OCI-LY3 (cell line): Measurements from ENCODE around the gene BAIAP2.

ENCODE experiments used
- H2AFZ ChIP-seq: fragments of 200-600, 300-600 bp; shearing (Covaris generic); 2 replicates; pipeline ENCODE4 v1.6.0; 2014; ENCODE audit warnings: antibody characterized with exemption, low read depth, low read length
- H3K27ac ChIP-seq: fragments of 200-600, 300-600 bp; sonication (generic); 2 replicates; pipeline ENCODE4 v1.5.1; 2014; ENCODE audit warnings: mild to moderate bottlenecking, low read length, moderate library complexity, mixed read lengths
- H3K27me3 ChIP-seq: fragments of 200-600, 300-600 bp; sonication (generic); 2 replicates; pipeline ENCODE4 v1.6.1; 2014; ENCODE audit warnings: low read depth, low read length, mixed read lengths
- H3K36me3 ChIP-seq: fragments of 200-600, 300-600 bp; sonication (generic); replicated peaks from 2 replicates; pipeline ENCODE3; 2014; ENCODE audit warnings: low read depth, low read length, mixed read lengths
- H3K4me1 ChIP-seq: fragments of 300-600, 200-600 bp; sonication (generic); 2 replicates; pipeline ENCODE4 v1.6.1; 2014; ENCODE audit warnings: low read length, mixed read lengths
- H3K4me2 ChIP-seq: fragments of 200-600, 300-600 bp; sonication (generic); 2 replicates; pipeline ENCODE4 v1.6.1; 2014; ENCODE audit warnings: low read length, mixed read lengths
- H3K4me3 ChIP-seq: fragments of 300-600, 200-600 bp; sonication (generic); 2 replicates; pipeline ENCODE4 v1.5.1; 2014; ENCODE audit warnings: antibody characterized with exemption, mild to moderate bottlenecking, low read length, moderate library complexity
- H3K79me2 ChIP-seq: fragments of 300-600, 200-600 bp; shearing (Covaris generic); 2 replicates; pipeline ENCODE4 v1.6.1; 2014; ENCODE audit warnings: mild to moderate bottlenecking, low read length, mixed read lengths
- H3K9ac ChIP-seq: fragments of 300-600, 200-600 bp; shearing (Covaris generic); 2 replicates; pipeline ENCODE4 v1.6.0; 2014; ENCODE audit warnings: mild to moderate bottlenecking, low read length, moderate library complexity
- H3K9me3 ChIP-seq: fragments of 200-600, 300-600 bp; shearing (Covaris generic); 2 replicates; pipeline ENCODE4 v1.6.1; 2014; ENCODE audit warnings: low read length, mixed read lengths; ENCODE audit not compliant: insufficient read depth
- H4K20me1 ChIP-seq: fragments of 200-600, 300-600 bp; sonication (generic); 2 replicates; pipeline ENCODE4 v1.6.1; 2016; ENCODE audit warnings: low read length, mixed read lengths; ENCODE audit not compliant: insufficient read depth
- EZH2phosphoT487 ChIP-seq: fragments of 200-600 bp; shearing (Covaris generic); IDR thresholded peaks from 2 replicates; pipeline ENCODE4 v1.6.1; 2018; ENCODE audit warnings: antibody characterized with exemption, mixed run types, low read depth
- TF ChIP-seq, protein P1 (sequence below): fragments of 200-600, 300-600 bp; sonication (generic); IDR thresholded peaks from 2 replicates; pipeline ENCODE4 v1.5.1; 2014; ENCODE audit warnings: antibody characterized with exemption, low read length, low read depth

BAIAP2 gene

DNA sequence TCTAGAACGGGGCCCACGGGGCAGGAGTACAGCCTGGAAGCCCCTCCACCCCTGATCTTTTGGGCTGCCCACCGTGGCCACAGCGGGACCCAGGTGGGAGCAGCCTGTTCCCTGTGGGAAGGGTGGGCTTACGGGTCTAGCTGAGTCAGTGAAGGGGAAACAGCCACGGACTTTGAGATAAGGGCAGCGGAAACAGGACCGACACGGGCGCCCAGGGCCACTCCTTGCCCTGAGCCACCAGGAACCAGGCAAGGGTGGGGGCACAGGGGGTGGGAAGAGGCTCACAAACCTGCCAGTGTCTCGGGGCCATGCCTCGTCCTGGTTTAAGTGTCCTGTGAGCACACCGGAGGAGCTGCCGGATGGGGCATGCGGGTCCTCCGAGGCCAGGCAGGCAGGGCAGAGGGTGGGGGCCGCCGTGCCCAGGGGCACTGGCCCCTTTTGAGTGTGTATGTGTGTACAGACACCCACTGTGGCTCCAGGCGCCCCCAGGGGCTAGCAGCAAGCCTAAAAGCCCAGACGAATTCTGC is 82.8 kb downstream of the BAIAP2 start:
- no peak overlapping the region for H3K4me3 ChIP-seq
- 0 out of 2 replicates have a peak, but pooled peaks cover 2% of the 10 kb centered on the region for H3K27me3 ChIP-seq
- TF ChIP-seq EZH2phosphoT487: no peak
- TF ChIP-seq, protein P1, sequence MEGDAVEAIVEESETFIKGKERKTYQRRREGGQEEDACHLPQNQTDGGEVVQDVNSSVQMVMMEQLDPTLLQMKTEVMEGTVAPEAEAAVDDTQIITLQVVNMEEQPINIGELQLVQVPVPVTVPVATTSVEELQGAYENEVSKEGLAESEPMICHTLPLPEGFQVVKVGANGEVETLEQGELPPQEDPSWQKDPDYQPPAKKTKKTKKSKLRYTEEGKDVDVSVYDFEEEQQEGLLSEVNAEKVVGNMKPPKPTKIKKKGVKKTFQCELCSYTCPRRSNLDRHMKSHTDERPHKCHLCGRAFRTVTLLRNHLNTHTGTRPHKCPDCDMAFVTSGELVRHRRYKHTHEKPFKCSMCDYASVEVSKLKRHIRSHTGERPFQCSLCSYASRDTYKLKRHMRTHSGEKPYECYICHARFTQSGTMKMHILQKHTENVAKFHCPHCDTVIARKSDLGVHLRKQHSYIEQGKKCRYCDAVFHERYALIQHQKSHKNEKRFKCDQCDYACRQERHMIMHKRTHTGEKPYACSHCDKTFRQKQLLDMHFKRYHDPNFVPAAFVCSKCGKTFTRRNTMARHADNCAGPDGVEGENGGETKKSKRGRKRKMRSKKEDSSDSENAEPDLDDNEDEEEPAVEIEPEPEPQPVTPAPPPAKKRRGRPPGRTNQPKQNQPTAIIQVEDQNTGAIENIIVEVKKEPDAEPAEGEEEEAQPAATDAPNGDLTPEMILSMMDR: no peak
- H3K9ac ChIP-seq: no peak overlapping the region
- H3K4me1 ChIP-seq: no peaks in the 10 kb centered on the region
- H3K27ac ChIP-seq: no peak overlapping the region
- H4K20me1 ChIP-seq: no peaks in the 10 kb centered on the region
- no peak overlapping the region for H3K4me2 ChIP-seq
- H3K9me3 ChIP-seq: no peaks in the 10 kb centered on the region
- no peak overlapping the region for H2AFZ ChIP-seq
- H3K79me2 ChIP-seq: no peaks in the 10 kb centered on the region
- H3K36me3 ChIP-seq: no peaks in the 10 kb centered on the region

DNA sequence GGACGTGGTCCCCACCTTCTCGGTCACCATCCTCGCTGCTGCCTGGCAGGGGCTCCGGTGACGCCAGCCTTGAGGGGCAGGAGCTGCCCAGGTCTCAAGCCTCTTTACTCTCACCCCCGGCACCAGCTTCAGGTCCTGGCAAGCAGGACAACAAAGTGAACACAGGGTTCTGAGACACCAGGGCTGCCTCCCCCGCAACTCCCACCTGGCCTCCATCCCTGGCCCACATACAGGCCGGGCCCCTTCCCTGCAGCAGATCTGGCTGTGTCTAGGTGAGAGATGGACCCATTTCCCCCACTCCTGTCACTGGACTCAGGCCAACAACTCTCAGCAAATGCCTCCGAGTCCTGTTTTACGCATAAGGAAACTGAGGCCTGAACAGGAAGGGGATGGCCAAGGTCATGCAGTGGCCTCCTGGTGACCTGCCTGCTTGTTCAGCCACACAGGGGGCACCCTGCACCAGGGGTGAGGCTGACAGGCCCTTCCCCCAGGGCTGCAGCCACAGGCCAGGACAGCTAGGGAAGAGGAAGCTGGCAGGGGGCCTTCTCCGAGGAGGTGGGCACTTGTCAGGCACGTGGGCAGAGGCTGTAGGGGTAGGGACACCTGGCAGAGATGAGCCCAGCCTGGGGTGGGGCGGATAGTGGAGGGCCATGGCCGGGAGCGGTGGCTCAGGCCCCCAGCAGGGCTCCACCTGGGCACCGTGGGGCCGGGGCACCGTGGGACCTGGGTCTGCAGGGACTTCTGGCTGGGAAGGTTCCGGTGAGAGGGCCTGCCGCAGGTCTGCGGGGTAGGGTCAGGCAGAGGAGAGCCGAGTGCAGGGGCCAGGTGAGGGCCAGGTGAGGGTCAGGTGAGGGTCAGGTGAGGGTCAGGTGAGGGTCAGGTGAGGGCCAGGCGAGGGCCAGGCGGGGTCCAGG is 83.6 kb downstream of the BAIAP2 start:
- Histone ChIP-seq H3K9ac (no peak overlapping the region), H3K36me3 (no peaks in the 10 kb centered on the region), H3K4me3 (no peak overlapping the region), H3K4me2 (no peak overlapping the region), H3K27me3 (0 out of 2 replicates have a peak, but pooled peaks cover 2% of the 10 kb centered on the region), H3K27ac (no peak overlapping the region), H4K20me1 (no peaks in the 10 kb centered on the region), H3K4me1 (no peaks in the 10 kb centered on the region), H2AFZ (no peak overlapping the region), H3K9me3 (no peaks in the 10 kb centered on the region), H3K79me2 (no peaks in the 10 kb centered on the region)
- TF ChIP-seq EZH2phosphoT487: no peak
- TF ChIP-seq, protein P1: no peak

DNA sequence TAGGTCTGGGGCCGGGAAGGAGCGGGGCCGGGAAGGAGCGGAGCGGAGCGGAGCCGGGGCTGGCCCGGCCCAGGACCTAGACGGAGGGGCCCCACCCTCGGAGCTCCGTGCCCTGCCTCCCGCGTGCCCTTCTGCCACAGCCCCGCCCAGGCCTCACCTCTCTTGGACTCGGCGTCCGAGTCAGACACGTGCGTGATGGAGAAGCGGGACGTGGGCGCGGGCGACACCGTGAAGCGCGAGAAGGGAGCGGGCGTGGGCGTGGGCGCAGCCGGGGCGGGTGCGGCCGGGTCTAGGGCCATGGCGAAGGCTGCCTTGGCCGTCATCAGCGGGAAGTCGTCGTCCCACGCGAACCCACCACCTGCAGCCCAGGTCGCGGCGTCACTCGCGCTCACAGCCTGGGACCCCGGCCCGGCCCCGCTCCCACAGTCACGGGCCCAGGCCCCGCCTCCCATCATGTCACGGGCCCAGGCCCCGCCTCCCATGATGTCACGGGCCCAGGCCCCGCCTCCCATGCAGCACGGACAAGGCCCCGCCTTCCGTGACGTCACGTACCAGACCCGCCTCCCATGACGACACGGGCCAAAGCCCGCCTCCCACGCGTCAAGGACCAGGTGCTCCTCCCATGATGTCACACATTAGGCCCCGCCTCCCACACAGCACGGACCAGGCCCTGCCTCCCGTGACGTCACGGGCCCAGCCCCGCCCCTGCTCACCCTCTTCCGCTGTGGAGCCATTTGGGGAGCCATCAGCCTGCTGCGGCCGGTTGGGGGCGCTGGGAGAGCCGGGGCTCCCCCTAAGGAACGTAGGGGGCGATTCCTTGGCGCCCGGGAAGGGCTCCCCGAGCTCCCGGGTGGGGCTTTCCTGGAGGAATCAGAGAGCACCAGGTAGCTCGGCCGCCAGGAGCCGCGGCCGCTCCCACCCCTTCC is 84.5 kb downstream of the BAIAP2 start:
- no peak overlapping the region for H3K9ac ChIP-seq
- no peak for TF ChIP-seq EZH2phosphoT487
- TF ChIP-seq, protein P1: no peak
- no peak overlapping the region for H3K4me3 ChIP-seq
- H3K79me2 ChIP-seq: no peaks in the 10 kb centered on the region
- H3K4me1 ChIP-seq: no peaks in the 10 kb centered on the region
- H3K36me3 ChIP-seq: no peaks in the 10 kb centered on the region
- H3K27ac ChIP-seq: no peak overlapping the region
- H2AFZ ChIP-seq: no peak overlapping the region
- no peak overlapping the region for H3K4me2 ChIP-seq
- H3K27me3 ChIP-seq: 0 out of 2 replicates have a peak, but pooled peaks cover 2% of the 10 kb centered on the region
- H3K9me3 ChIP-seq: no peaks in the 10 kb centered on the region
- H4K20me1 ChIP-seq: no peaks in the 10 kb centered on the region

DNA sequence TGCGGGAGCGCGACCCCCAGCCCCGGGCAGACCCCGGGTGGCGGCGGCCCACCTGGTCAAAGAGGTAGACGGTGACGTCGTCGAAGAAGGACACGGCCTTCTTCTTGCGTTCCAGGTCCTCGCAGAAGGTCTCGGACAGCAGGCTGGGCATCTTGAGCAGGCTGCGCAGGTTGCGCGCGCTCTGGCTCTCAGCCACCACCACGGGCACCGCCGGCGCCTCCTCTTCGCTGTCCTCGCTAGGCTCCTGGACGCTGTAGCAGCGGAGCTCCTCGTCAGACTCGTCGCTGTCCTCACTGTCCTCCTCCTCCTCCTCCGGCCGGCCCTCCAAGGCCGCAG is 85.2 kb downstream of the BAIAP2 start:
- no peak overlapping the region for H3K9ac ChIP-seq
- H3K4me3 ChIP-seq: no peak overlapping the region
- TF ChIP-seq, protein P1: no peak
- no peak for TF ChIP-seq EZH2phosphoT487
- no peaks in the 10 kb centered on the region for H3K36me3 ChIP-seq
- 0 out of 2 replicates have a peak, but pooled peaks cover 2% of the 10 kb centered on the region for H3K27me3 ChIP-seq
- no peaks in the 10 kb centered on the region for H4K20me1 ChIP-seq
- no peak overlapping the region for H2AFZ ChIP-seq
- H3K9me3 ChIP-seq: no peaks in the 10 kb centered on the region
- H3K27ac ChIP-seq: no peak overlapping the region
- H3K4me1 ChIP-seq: no peaks in the 10 kb centered on the region
- H3K4me2 ChIP-seq: no peak overlapping the region
- no peaks in the 10 kb centered on the region for H3K79me2 ChIP-seq
